NCI-H2196 treated with DMSO at 0.1 percent for 48 hours (cell line): ENCODE measurements around the gene NTN1.

Experiments used
- DNase-seq: peaks from one replicate; lab custom pipeline; 2025; ENCODE audit not compliant: unreplicated experiment; lab: John Stamatoyannopoulos, UW

NTN1 gene

GRCh38 chr17:9004961-9005285 lies 16.4 kb upstream of the NTN1 start:
- DNase-seq = no peak

GRCh38 chr17:9006175-9006767 lies 15.0 kb upstream of the NTN1 start:
- no peak for DNase-seq

- no peak for DNase-seq
These were observed 14.1 kb upstream of the NTN1 start for GRCh38 chr17:9007052-9007714.

- no peak for DNase-seq
These were observed 12.2 kb upstream of the NTN1 start for GRCh38 chr17:9009096-9009495.

GRCh38 chr17:9009737-9010136 lies 11.6 kb upstream of the NTN1 start:
- no peak for DNase-seq

GRCh38 chr17:9011001-9011400 lies 10.3 kb upstream of the NTN1 start:
- DNase-seq = no peak

GRCh38 chr17:9016941-9017552 lies 4.3 kb upstream of the NTN1 start:
- no peak for DNase-seq

GRCh38 chr17:9018726-9019125 lies 2.6 kb upstream of the NTN1 start:
- DNase-seq = no peak

GRCh38 chr17:9020096-9020823 lies 1.1 kb upstream of the NTN1 start:
- no peak for DNase-seq

GRCh38 chr17:9020824-9021157 lies 519 bp upstream of the NTN1 start:
- DNase-seq = no peak

GRCh38 chr17:9021992-9022572 lies 772 bp downstream of the NTN1 start:
- no peak for DNase-seq

- DNase-seq = no peak
These were observed 1.5 kb downstream of the NTN1 start for GRCh38 chr17:9022573-9023391.

GRCh38 chr17:9023392-9024218 lies 2.3 kb downstream of the NTN1 start:
- DNase-seq = no peak

GRCh38 chr17:9024497-9024896 lies 3.2 kb downstream of the NTN1 start:
- no peak for DNase-seq

- no peak for DNase-seq
These were observed 5.4 kb downstream of the NTN1 start for GRCh38 chr17:9026741-9027140.

GRCh38 chr17:9028202-9028987 lies 7.1 kb downstream of the NTN1 start:
- no peak for DNase-seq

- DNase-seq = no peak
These were observed 7.8 kb downstream of the NTN1 start for GRCh38 chr17:9028988-9029570.

- no peak for DNase-seq
These were observed 10.8 kb downstream of the NTN1 start for GRCh38 chr17:9032151-9032550.

GRCh38 chr17:9032583-9032982 lies 11.3 kb downstream of the NTN1 start:
- no peak for DNase-seq
